Small intestine (tissue), 7 donors: ENCODE data around the gene MUSTN1. TPM values are rescaled to one million over a fixed set of nuclear protein-coding genes. Genes with fewer than 3 reads are reported as not detected.

Source experiments
- DNase-seq, 2 donors: peaks; one replicate each; pipeline versions ENCODE4 v3.0.0 to v3.0.0-alpha.2; 2013
- FAIRE-seq: peaks from 2 replicates; lab custom pipeline; 2012; peaks lifted over from hg19 to GRCh38; lab: Jason Lieb, UNC
- H3K27ac ChIP-seq, 3 donors: one replicate each; pipeline ENCODE4 v1.5.1; 2013; ENCODE audit warnings: low read length in 2 of 3, mild to moderate bottlenecking in 2 of 3, control low read depth in 1 of 3, inconsistent platforms in 1 of 3, low read depth in 1 of 3, moderate library complexity in 1 of 3
- H3K27me3 ChIP-seq, 3 donors: one replicate each; pipeline ENCODE4 v1.6.1; 2013; ENCODE audit warnings: low read length in 3 of 3, inconsistent platforms in 1 of 3; ENCODE audit not compliant: control insufficient read depth in 3 of 3, insufficient read depth in 3 of 3
- H3K36me3 ChIP-seq, 3 donors: one replicate each; pipeline ENCODE4 v1.6.1; 2013; ENCODE audit warnings: low read length in 3 of 3, inconsistent platforms in 1 of 3, low read depth in 1 of 3, mild to moderate bottlenecking in 1 of 3, moderate library complexity in 1 of 3; ENCODE audit not compliant: control insufficient read depth in 3 of 3, insufficient read depth in 2 of 3
- H3K4me1 ChIP-seq, 3 donors: one replicate each; pipeline ENCODE4 v1.6.1; 2013; ENCODE audit warnings: low read length in 2 of 3, inconsistent platforms in 1 of 3, low read depth in 1 of 3, mild to moderate bottlenecking in 1 of 3, moderate library complexity in 1 of 3; ENCODE audit not compliant: control insufficient read depth in 3 of 3, insufficient read depth in 2 of 3
- H3K4me3 ChIP-seq, 3 donors: one replicate each; pipeline ENCODE4 v1.5.1; 2013; ENCODE audit warnings: low read length in 3 of 3, control low read depth in 1 of 3, inconsistent platforms in 1 of 3, low read depth in 1 of 3, mild to moderate bottlenecking in 1 of 3, moderate library complexity in 1 of 3
- H3K9me3 ChIP-seq, 2 donors: one replicate each; pipeline ENCODE4 v1.6.1; 2013; ENCODE audit warnings: low read depth in 1 of 2, low read length in 1 of 2; ENCODE audit not compliant: control insufficient read depth in 2 of 2, insufficient read depth in 1 of 2
- WGBS, 3 donors: extraction: QIAGEN DNeasy Blood & Tissue Kit; methylation state at CpG; one replicate each; pipeline ENCODE4 v1.1.7; 2013; 5-methylcytosine and 5-hydroxymethylcytosine counted together
- polyA plus RNA-seq, 4 donors: library from polyadenylated mRNA; stranded (reverse) in 3 of 4; unstranded in 1 of 4; fragments of 200-250 nt in 3 of 4; fragments of 120-200 nt in 1 of 4; gene quantifications; one replicate each; pipeline versions ENCODE4 v1.2.1 to v1.2.3, GENCODE V29; 2013
- donor health status: healthy with polysubstance abuse.
- donor health status: control.
- donor health status: control.
- donor health status: Bipolar disorder and iron deficiency.
- donor health status: healthy.

MUSTN1 gene
- polyA plus RNA-seq, 4 donors = 3.4 to 32.3 (median 7.4) TPM

DNA sequence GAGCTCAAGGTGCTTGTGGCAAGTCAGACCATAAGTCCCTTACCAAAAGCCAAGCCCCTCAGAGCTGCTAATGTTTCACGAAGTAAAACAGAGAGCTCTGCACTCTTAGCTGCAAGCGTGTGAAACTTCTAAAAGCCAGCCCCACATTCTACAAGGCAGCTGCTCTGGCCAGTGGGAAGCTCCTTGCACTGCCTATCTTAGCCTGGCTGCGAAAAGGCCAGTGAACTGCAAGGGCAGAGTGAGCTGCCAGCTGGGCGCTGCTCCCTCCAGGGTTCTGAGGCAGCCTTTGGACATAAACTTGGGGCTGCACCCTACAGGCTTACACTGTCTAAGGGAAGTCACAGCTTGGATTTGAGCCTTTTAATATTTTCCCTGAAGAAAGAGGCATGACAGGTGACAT is 2.2 kb upstream of the MUSTN1 start:
- FAIRE-seq (no peak), DNase-seq (no peak)
- H3K36me3 ChIP-seq = peaks cover 0 to 43% (median 0%) of the 10 kb centered on the region in 3 donors
- no peaks in the 10 kb centered on the region for H3K4me1 ChIP-seq
- no peaks in the 10 kb centered on the region for H3K9me3 ChIP-seq
- H3K4me3 ChIP-seq = no peak overlapping the region
- 89 to 94% (median 93%) methylated on average over 4 of the region's 4 CpGs for WGBS, 3 donors
- no peaks in the 10 kb centered on the region for H3K27me3 ChIP-seq
- no peak overlapping the region for H3K27ac ChIP-seq

GRCh38 chr3:52836471-52836845 is 1.6 kb upstream of the MUSTN1 start:
- 89 to 96% (median 95%) methylated on average over 5 of the region's 5 CpGs for WGBS, 3 donors

GRCh38 chr3:52835766-52836470 is 1.1 kb upstream of the MUSTN1 start:
- 85 to 90% (median 86%) methylated on average over 8 of the region's 8 CpGs for WGBS, 3 donors
- Histone ChIP-seq H3K4me1 (no peaks in the 10 kb centered on the region), H3K9me3 (no peaks in the 10 kb centered on the region), H3K27ac (no peak overlapping the region), H3K27me3 (no peaks in the 10 kb centered on the region), H3K36me3 (peaks cover 0 to 32% (median 0%) of the 10 kb centered on the region in 3 donors), H3K4me3 (no peak overlapping the region)
- no peak for DNase-seq
- no peak for FAIRE-seq

More at GRCh38 chr3:52836471-52836845, 1.6 kb upstream of the MUSTN1 start:
- Histone ChIP-seq H3K36me3 (peaks cover 0 to 38% (median 0%) of the 10 kb centered on the region in 3 donors), H3K9me3 (no peaks in the 10 kb centered on the region), H3K4me3 (no peak overlapping the region), H3K27ac (no peak overlapping the region), H3K4me1 (no peaks in the 10 kb centered on the region), H3K27me3 (no peaks in the 10 kb centered on the region)
- DNase-seq (no peak), FAIRE-seq (no peak)

DNA sequence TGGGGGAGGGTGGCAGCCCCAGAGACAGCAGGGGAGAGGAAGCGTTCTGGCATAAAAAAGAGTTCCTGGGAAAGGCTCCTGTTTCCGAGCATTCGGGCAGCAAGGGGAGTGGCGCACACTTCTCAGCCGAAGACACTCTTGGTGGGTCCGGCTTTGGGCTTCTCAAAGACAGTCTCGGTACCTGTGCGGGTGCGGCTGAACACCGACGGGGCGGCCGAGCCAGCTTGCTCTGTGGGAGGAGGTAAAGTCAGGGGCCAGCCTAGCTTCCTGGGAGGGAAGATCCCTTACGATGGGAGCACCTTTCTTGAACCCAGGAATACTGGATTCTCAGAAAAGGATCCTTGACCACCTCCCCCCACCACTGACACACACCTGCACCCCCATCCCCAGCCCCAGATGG is 1.6 kb downstream of the MUSTN1 start:
- H3K4me3 ChIP-seq = no peak overlapping the region
- peaks cover 0 to 14% (median 0%) of the 10 kb centered on the region in 3 donors for H3K36me3 ChIP-seq
- FAIRE-seq = no peak
- whole genome bisulfite sequencing, 3 donors = 93 to 98% (median 95%) methylated on average over 14 of the region's 14 CpGs
- no peaks in the 10 kb centered on the region for H3K4me1 ChIP-seq
- no peak for DNase-seq
- H3K27me3 ChIP-seq = no peaks in the 10 kb centered on the region
- H3K9me3 ChIP-seq = no peaks in the 10 kb centered on the region
- no peak overlapping the region for H3K27ac ChIP-seq

GRCh38 chr3:52831500-52832301 is 3.1 kb downstream of the MUSTN1 start:
- Histone ChIP-seq H3K36me3 (peaks cover 0 to 14% (median 0%) of the 10 kb centered on the region in 3 donors), H3K27ac (no peak overlapping the region), H3K9me3 (no peaks in the 10 kb centered on the region), H3K4me3 (no peak overlapping the region), H3K4me1 (no peaks in the 10 kb centered on the region), H3K27me3 (no peaks in the 10 kb centered on the region)
- WGBS, 3 donors = 32 to 53% (median 46%) methylated on average over 21 of the region's 21 CpGs
- DNase-seq (peak; percentile 18 to 66), FAIRE-seq (no peak)

DNA sequence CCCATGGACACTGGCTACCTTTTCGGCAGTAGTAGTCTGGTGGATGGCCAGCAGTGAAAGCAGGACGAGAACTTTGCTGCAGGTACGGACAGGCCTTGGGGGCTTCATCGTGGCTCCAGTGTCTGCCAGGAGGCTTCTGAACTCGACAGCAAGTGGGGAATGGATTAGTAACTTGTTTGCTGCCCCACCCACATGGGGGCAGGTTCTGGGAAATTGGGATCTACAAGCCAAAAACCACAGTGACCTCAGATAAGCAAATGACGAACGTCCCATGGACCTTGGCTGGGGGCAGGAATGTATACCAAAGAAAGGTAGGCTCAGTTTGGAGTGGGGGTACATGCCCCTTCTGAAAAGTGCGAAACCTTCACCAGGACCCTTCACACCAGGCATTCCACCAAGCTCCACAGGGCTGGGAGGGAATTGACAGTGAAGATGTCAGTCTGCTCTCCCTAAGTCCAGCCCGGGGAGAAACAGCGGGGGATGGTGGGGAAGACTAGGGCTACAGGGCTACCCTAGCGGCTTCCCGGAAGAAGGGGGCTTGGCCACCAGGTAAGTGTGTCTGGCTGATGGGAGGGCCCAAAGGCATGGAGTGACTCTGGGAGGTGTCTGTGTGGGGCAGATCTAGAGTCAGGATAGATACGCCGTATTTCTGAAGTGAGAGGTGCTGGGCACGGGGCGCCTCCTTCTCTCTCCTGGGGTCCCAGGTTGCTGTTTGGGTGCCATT is 4.1 kb downstream of the MUSTN1 start, which contains the start of gene ITIH4:
TSS of gene ITIH4 (minus strand) at position 138 of the 724 bp plus-strand sequence. CDS start at position 108, 30 bp downstream.
- no peaks in the 10 kb centered on the region for H3K9me3 ChIP-seq
- H3K4me1 ChIP-seq = no peaks in the 10 kb centered on the region
- WGBS, 3 donors = 79 to 84% (median 80%) methylated on average over 16 of the region's 16 CpGs
- no peak for DNase-seq
- H3K4me3 ChIP-seq = no peak within 1 kb of the TSS
- H3K36me3 ChIP-seq = peaks cover 0 to 12% (median 0%) of the 10 kb centered on the region in 3 donors
- H3K27me3 ChIP-seq = no peaks in the 10 kb centered on the region
- no peak within 1 kb of the TSS for H3K27ac ChIP-seq
- no peak for FAIRE-seq

DNA sequence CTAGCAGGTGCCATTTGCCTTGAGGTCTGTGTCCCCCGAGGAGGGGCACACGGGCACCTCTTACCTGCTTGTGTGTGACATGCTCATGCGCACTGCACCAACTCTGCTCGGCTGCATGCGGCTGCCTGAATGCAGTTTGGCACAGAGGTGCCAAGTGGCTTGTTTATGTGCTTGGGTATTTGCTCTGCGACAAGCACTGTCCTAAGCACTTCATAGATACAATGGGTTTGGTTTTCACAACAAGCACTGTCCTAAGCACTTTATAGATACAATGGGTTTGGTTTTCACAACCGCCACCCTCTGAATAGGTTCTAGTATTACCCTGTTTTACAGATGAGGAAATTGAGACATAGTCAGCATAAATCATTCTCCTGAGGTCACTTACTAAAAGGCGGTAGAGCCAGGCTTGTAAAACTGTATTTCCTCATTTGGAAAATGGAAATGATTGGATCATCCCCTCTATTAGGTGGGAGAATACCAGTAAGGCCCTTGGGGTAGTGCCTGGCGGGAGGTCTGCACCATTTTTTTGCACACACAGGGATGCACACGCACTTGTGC is 4.8 kb downstream of the MUSTN1 start:
- Histone ChIP-seq H3K27ac (no peak overlapping the region), H3K27me3 (no peaks in the 10 kb centered on the region), H3K9me3 (no peaks in the 10 kb centered on the region), H3K4me1 (no peaks in the 10 kb centered on the region), H3K4me3 (no peak overlapping the region), H3K36me3 (peaks cover 0 to 10% (median 0%) of the 10 kb centered on the region in 3 donors)
- FAIRE-seq (no peak), DNase-seq (no peak)
- 92 to 94% (median 93%) methylated on average over 10 of the region's 10 CpGs for WGBS, 3 donors

DNA sequence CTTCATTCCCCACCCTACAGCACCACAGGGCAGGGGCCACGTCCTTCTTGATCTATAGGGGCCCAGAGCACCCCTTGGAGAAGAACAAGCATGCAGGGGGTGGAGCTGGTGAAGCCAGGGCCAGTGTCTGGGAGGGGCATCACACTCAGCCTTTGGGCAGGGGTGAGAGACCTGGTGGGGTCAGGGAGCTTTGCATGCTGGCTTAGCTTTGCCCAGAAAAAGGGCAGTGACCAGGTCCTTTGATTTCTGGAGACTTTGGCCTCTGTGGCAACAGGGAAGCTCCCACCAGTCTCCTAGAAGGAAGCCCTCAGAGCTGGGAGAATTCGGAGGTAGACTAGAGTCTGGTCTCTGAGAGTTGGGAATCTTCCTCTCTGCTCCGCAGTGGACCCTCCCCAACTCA is 5.3 kb downstream of the MUSTN1 start:
- H3K27ac ChIP-seq = no peak overlapping the region
- H3K27me3 ChIP-seq = no peaks in the 10 kb centered on the region
- no peaks in the 10 kb centered on the region for H3K9me3 ChIP-seq
- H3K4me3 ChIP-seq = no peak overlapping the region
- H3K4me1 ChIP-seq = no peaks in the 10 kb centered on the region
- H3K36me3 ChIP-seq = peaks cover 0 to 7% (median 0%) of the 10 kb centered on the region in 3 donors
- DNase-seq (no peak), FAIRE-seq (no peak)
- 88 to 92% (median 91%) methylated on average over 3 of the region's 3 CpGs for WGBS, 3 donors
